MCF 10A (cell line): Measurements from ENCODE around the gene RNF125. TPM values are rescaled to one million over a fixed set of nuclear protein-coding genes. Genes with fewer than 3 reads are reported as not detected.

ENCODE experiments used
- BruUV-seq: library from RNA; stranded (reverse); fragments of 400-500 nt; replicated peaks from 2 replicates; lab custom pipeline; 2021; lab: Mats Ljungman, UMichigan
- CTCF ChIA-PET: fragments of 300-600 bp; sonication (Branson Sonifier 250); formaldehyde crosslinking; extraction: SDS; loops from one replicate; lab custom pipeline; 2021; ENCODE audit warnings: antibody characterized with exemption, inconsistent platforms; lab: Yijun Ruan, JAX
- POLR2A ChIA-PET: fragments of 300-600, 350-650 bp; sonication (Branson Sonifier 250); formaldehyde crosslinking; extraction: SDS; loops from one replicate; lab custom pipeline; 2020; ENCODE audit warnings: antibody characterized with exemption, inconsistent platforms; lab: Yijun Ruan, JAX
- DNase-seq: peaks from one replicate; pipeline ENCODE4 v3.0.0-alpha.2; 2018; ENCODE audit not compliant: unreplicated experiment
- H3K27ac Mint-ChIP-seq: one replicate; pipeline ENCODE4 v1.8.0; 2022; ENCODE audit warnings: mild to moderate bottlenecking, low read depth, mixed read lengths; ENCODE audit not compliant: unreplicated experiment
- H3K27me3 Mint-ChIP-seq: one replicate; pipeline ENCODE4 v1.8.0; 2022; ENCODE audit warnings: mixed read lengths; ENCODE audit not compliant: insufficient read depth, unreplicated experiment
- H3K36me3 Mint-ChIP-seq: one replicate; pipeline ENCODE4 v1.8.0; 2022; ENCODE audit warnings: mild to moderate bottlenecking, moderate library complexity, mixed read lengths; ENCODE audit not compliant: insufficient read depth, unreplicated experiment
- H3K4me1 Mint-ChIP-seq: one replicate; pipeline ENCODE4 v1.8.0; 2022; ENCODE audit warnings: mixed read lengths; ENCODE audit not compliant: insufficient read depth, unreplicated experiment
- H3K4me3 Mint-ChIP-seq: one replicate; pipeline ENCODE4 v1.8.0; 2022; ENCODE audit warnings: mild to moderate bottlenecking, moderate library complexity, mixed read lengths; ENCODE audit not compliant: unreplicated experiment
- H3K9me3 Mint-ChIP-seq: one replicate; pipeline ENCODE4 v1.8.0; 2022; ENCODE audit warnings: mixed read lengths; ENCODE audit not compliant: unreplicated experiment
- intact Hi-C: fragments of 100-400 bp; cut with micrococcal nuclease; formaldehyde crosslinking; loops from 2 replicates; pipeline ENCODE4 v1.14.1; 2022
- total RNA-seq: library from RNA; stranded (reverse); gene quantifications from 2 replicates; pipeline ENCODE4 v1.2.3, GENCODE V29; 2022
- TF ChIP-seq, protein P1 (sequence below): fragments of 200-600 bp; IDR thresholded peaks from one replicate; pipeline ENCODE4 v1.8.0; 2022; ENCODE audit warnings: antibody characterized with exemption, mild to moderate bottlenecking; ENCODE audit not compliant: unreplicated experiment

The RNF125 gene
- total RNA-seq, 1 experiment from 2014 or later: 6.2 TPM

DNA sequence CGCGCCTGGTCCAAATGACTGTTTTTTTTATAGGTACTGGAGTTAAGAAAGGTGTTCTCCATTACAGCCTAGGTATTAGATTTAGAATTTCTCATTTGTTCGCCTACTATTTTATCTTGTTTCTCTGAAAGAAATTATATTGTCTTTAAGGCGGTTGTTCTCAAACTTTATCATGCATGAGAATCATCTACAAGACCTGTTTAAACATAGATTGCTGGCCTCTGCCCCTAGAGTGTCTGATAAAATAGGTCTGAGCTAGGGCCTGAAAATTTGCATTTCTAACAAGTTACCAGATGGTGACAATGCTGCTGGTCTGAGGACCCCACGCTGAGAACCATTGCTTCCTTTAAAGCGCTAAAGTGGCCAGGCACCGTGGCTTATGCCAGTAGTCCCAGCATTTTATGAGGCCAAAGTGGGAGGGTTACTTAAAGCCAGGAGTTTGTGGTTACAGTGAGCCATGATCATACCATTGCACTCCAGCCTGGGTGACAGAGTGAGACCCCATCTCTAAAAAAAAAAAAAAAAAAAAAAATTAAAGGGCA lies 39.1 kb downstream of the RNF125 start:
- H3K4me1 Mint-ChIP-seq: no peaks in the 10 kb centered on the region
- H3K27ac Mint-ChIP-seq: no peak overlapping the region
- intact Hi-C loops: no loop called here
- no TSS peak for BruUV-seq
- no peaks in the 10 kb centered on the region for H3K27me3 Mint-ChIP-seq
- H3K36me3 Mint-ChIP-seq: peaks cover 6% of the 10 kb centered on the region
- DNase-seq: no peak
- CTCF ChIA-PET: no interaction called here
- TF ChIP-seq, protein P1, sequence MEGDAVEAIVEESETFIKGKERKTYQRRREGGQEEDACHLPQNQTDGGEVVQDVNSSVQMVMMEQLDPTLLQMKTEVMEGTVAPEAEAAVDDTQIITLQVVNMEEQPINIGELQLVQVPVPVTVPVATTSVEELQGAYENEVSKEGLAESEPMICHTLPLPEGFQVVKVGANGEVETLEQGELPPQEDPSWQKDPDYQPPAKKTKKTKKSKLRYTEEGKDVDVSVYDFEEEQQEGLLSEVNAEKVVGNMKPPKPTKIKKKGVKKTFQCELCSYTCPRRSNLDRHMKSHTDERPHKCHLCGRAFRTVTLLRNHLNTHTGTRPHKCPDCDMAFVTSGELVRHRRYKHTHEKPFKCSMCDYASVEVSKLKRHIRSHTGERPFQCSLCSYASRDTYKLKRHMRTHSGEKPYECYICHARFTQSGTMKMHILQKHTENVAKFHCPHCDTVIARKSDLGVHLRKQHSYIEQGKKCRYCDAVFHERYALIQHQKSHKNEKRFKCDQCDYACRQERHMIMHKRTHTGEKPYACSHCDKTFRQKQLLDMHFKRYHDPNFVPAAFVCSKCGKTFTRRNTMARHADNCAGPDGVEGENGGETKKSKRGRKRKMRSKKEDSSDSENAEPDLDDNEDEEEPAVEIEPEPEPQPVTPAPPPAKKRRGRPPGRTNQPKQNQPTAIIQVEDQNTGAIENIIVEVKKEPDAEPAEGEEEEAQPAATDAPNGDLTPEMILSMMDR: no peak
- H3K9me3 Mint-ChIP-seq: no peaks in the 10 kb centered on the region
- POLR2A ChIA-PET: no interaction called here
- H3K4me3 Mint-ChIP-seq: no peak overlapping the region

DNA sequence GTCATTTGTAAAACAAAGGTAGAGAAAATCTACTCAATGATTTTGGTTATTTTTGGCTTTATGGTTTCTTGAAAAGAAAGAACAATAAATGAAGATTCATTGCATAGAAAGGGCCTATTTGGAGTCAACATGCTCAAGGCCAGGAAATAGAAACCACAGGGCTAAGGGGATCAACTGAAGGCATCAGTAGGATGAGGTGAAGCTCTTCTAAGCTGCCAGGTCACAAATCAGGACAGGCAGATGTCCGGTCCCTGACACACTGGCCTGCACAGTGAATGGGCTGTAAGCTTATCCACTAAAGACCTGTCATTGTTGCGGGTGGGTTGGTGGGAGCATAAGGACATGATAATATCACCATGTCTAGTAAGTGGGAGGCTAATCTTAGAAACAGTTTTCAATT lies 41.4 kb downstream of the RNF125 start:
- Mint-ChIP-seq H3K9me3 (no peaks in the 10 kb centered on the region), H3K36me3 (no peaks in the 10 kb centered on the region), H3K4me3 (no peak overlapping the region), H3K4me1 (no peaks in the 10 kb centered on the region), H3K27me3 (no peaks in the 10 kb centered on the region), H3K27ac (no peak overlapping the region)
- BruUV-seq: no TSS peak
- CTCF ChIA-PET: interaction anchor here (1.1 to 3.1 kb wide), 2 partner anchors 12 to 21 kb away, joined by 3 to 16 read pairs; no protein-coding TSS in a partner anchor
- intact Hi-C loops: no loop called here
- POLR2A ChIA-PET: interaction anchor here (0.7 to 1.1 kb wide), 2 partner anchors 28 to 42 kb away, joined by 3 to 4 read pairs; partner anchors contain the start of gene RNF125
- no peak for DNase-seq
- TF ChIP-seq, protein P1: no peak

DNA sequence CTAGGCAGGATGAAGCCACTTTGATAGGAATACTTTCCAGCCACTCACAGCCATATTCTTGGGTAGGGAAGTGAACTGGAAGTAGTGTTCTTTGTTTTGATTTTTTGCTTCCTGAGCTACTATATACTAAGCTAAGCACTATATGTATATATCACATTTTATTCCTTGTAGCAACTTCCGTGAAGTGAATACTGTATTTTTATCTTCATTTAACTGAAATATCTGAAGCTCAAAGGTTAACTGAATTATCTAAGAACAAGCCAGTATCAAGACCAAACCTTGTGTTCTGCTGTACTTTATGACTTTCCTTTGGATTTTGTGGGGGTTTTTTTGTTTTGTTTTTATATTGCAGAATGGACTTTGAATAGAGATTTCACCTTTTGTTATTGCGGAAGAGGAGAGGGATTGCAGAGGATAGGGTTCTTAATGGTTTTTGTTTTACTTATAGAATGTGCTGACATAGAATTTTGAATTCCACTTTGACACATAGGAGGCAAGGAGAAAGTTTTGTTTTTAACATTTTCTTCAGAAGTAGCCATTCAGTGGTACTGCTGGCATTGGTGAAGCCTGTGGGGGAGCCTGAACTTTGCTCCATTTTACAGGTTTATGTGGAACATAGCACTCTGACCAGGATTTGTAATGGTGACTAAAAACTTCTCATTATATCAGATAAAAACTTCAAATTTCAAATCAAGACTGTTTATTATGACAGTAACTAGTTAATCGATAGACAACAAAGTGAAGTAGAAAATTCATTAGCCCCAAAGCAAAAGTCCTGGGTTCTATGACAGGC lies 48.9 kb downstream of the RNF125 start:
- Mint-ChIP-seq H3K4me1 (no peaks in the 10 kb centered on the region), H3K27ac (no peak overlapping the region), H3K4me3 (no peak overlapping the region), H3K36me3 (no peaks in the 10 kb centered on the region), H3K9me3 (no peaks in the 10 kb centered on the region), H3K27me3 (no peaks in the 10 kb centered on the region)
- intact Hi-C loops: no loop called here
- TF ChIP-seq, protein P1: no peak
- CTCF ChIA-PET: interaction anchor here (1.6 kb wide), 1 partner anchor 125 kb away, joined by 3 read pairs; the partner anchor contains the start of gene TRAPPC8
- no TSS peak for BruUV-seq
- POLR2A ChIA-PET: interaction anchor here (1.5 kb wide), 1 partner anchor 48 kb away, joined by 3 read pairs; no protein-coding TSS in a partner anchor
- no peak for DNase-seq

DNA sequence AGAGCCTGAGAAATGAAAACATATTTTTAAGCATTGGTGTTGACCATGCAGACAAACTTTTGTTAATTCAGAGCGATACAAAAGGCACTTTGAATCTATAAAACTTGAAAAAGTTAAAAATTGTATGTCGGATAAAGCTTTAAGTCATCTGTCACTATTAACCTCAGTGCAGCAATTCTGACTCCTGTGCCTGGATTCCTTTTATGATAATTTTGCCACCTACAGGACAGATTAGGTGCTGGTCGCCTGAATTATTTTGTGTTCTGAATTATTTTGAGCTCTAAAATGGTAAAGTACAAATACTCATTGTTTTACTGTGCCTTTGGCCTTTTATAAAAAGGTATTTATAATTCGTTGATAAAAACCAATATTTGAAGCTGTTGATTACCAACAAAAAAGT lies 53.7 kb downstream of the RNF125 start:
- Mint-ChIP-seq H3K27ac (no peak overlapping the region), H3K4me3 (no peak overlapping the region), H3K27me3 (no peaks in the 10 kb centered on the region), H3K9me3 (peaks cover 7% of the 10 kb centered on the region), H3K4me1 (no peaks in the 10 kb centered on the region), H3K36me3 (no peaks in the 10 kb centered on the region)
- TF ChIP-seq, protein P1: peak; percentile 37
- intact Hi-C loops: loop anchor here (1.0 to 10.0 kb wide), 3 partner anchors 54 to 328 kb away; partner anchors contain the start of genes RNF125 and TRAPPC8
- ChIA-PET POLR2A (interaction anchor here (0.6 to 2.2 kb wide), 7 partner anchors 11 to 130 kb away, joined by 3 to 21 read pairs (median 4); partner anchors contain the start of genes RNF125, RNF138 and TRAPPC8), CTCF (interaction anchor here (0.6 to 2.6 kb wide), 26 partner anchors 9 to 519 kb away, joined by 3 to 22 read pairs (median 4); partner anchors contain the start of genes RNF125 and TRAPPC8)
- DNase-seq: peak; percentile 30
- BruUV-seq: no TSS peak
